Measurements from ENCODE around the gene CLASP2.
"Not testable (repeated sequence)": the region's sequence is repeated elsewhere in the genome, so short reads cannot be mapped to it uniquely, and the experiment has no call there.

The CLASP2 gene

DNA sequence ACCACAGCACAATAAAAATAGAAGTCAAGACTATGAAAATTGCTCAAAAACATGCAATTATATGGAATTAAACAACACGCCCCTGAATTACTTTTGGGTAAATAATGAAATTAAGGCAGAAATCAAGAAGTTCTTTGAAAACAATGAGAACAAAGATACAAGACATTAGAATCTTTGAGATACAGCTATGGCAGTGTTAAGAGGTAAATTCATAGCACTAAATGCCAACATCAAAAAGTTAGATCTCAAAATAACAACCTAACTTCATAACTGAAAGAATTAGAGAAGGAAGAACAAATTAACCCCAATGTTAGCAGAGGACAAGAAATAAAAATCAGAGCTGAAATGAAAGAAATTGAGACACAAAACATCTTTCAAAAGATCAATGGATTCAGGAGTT lies 191.3 kb downstream of the CLASP2 start:
- DNase-seq: no peak

DNA sequence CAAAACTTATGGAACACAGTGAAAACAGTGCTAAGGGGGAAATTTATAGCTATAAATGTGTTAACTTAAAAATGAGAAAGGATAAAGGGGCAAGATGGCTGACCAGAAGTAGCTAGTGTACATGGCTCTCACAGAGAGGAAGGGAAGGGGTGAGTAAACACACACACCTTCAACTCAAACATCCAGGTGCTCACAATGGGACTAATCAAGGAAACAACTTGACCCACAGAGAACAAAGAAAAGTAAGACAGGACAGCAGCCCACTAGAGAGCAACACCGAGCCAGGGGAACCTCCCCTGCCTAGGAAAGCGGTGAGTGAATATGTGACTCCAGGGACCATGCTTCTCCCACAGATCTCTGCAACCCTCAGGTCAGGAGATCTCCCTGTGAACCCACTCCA lies 192.8 kb downstream of the CLASP2 start:
- no peak for DNase-seq

DNA sequence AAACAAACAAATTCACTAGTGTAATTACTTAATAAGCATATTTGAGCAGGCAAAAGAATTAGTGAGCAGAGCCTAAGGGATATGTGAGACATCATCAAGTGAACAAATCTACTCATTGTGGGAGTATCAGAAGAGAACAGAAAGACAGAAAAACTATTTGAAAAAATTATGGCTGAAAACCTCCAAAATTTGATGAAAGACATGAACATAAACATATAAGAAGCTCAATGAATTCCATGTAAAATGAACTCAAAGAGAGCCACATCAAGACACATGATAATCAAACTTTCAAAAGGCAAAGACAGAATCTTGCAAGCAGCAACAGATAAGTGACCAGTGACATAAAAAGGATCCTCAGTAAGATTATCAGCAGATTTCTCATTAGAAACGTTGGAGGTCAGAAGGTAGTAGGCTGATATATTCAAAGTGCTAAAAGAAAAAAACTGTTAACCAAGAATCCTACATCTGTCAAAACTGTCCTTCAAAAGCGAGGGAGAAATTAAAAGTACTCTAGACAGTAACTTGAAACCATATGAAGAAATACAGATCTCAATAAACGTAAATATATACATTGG lies 194.9 kb downstream of the CLASP2 start:
- DNase-seq: no peak

DNA sequence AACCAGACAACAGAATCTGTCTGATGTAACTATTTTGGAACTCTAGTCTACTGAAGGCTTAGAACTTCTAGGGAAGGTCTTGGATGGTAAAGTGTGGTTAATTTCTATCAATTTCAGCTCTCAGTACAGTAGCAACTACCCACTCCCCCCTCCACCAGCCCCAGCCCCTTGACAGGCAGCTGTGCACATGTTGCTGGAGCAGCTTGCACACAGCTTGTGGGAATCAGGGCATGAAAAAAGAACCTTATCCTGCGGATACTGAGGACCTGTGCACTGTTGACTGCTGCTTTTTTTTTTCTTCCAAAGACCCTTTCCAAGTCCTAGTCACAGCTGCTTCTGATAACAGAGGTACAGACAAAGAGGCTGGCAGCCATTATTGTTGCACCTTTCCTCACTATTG lies 196.3 kb downstream of the CLASP2 start:
- no peak for DNase-seq

DNA sequence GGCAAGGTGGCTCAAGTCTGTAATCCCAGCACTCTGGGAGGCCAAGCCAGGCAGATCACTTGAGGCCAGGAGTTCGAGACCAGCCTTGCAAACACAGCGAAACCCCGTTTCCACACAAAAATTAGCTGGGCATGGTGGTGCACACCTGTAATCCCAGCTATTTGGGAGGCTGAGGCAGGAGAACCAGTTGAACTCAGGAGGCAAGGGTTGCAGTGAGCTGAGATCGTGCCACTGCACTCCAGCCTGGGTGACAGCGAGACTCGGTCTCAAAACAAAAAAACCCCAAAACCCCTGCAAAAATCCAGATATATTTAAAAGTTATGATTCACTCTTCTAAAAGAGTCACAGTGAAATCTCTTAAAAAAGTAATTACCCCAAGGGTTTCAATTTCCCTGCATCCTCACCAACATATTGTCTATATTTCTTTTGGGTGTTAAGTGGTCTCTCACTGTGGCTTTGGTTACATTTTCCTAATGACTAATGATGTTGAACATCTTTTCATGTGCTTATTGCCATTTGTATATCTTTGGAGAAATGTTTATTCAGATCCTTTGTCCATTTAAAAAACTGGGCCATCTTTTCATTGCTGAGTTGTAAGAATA lies 204.7 kb downstream of the CLASP2 start:
- no peak for DNase-seq

DNA sequence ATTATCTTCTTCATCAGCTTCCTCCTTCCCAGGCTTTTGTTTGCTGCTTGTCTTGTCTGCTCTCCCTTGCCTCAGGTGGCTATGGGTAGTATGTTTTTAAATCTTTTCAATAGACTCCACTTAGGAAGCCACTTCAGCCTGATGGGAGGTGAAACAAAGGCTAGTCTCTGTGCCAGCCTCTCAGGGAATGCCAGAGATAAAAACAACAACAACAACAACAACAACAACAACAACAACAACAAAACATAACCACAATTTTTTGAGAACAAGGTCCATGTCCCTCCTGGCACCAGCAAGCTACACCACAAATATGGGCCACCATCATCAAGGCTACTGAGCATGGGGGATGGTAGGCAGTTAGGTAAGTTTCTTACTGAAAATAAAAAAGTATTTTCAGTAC lies 213.0 kb downstream of the CLASP2 start:
- DNase-seq: no peak

DNA sequence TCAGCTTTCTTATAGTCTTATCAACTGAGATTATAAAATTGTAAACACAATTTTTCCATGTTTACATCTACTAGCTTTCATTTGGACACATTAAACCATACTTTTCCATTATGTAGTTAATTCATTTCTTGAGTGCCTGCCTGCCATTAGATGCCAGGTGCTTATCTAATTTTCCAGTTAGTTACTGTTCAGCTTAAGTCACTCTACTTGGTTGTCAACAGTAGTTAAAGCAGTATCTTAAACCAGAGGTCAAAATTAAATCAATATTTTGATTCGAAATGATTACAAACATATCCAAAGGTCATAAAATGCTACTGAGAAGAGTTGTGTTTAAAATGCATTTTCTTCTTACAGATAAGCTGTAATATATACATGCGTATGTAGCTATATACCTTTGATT lies 221.6 kb downstream of the CLASP2 start:
- no peak for DNase-seq

DNA sequence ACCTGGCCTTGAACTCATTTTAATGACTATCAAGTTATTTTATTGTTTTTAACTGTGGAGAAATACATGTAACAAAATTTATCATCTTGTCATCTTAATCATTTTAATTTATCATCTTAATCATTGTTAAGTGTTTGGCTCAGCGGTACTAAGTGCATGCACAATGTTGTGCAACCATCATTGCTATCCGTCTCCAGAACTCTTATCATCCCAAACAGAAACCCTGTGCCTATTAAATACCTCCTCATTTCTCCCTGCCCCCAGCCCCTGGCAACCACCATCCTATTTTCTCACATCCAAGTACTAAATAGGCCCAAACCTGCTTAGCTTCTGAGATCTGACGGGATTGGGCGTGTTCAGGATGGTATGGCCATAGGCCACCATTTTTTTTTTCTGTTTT lies 226.3 kb downstream of the CLASP2 start:
- DNase-seq: no peak

DNA sequence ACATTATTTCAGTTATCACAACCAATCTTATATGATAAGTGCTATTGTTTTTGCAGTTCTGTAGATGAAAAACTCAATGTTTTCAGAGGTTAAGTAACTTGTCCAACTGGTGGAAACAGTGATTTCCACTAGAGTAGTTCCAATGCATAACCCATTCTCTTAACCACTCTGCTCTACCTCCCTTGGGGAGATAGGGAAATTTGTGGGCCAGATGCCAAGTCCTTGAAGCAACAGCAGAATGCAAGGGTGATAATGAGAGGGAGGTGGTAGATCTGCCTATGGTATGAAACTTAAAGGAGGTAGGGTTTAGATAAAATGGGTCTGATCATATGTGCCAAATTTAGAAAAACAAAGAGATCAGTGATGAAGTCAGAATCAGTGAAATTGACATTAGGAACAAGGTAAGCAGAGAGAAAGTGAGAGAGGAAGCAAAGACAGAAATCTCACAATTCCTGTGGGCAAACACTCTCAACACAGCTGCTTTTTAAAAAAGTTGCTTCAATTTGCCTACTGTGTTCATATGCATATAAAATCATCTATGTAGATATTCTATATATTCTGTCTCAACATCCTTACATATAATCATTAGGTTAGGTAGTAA lies 227.3 kb downstream of the CLASP2 start:
- DNase-seq: no peak

DNA sequence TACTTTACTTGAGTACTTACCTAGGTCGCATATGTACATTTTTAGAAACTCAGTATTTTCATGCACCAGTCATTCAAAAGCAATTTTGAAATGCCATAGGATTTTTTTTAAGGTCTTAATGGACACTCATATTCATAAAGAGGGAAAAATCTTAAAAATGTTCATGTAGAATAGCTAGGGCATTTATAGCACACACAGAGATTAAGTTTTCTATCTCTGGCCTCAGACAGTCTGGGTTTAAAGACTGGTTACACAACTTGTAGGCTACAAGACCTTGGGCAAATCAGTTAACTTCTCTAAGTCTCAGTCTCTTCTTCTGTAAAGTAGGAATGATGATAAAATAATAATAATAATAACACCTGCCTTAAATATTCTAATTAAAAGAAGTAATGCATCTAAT lies 229.4 kb downstream of the CLASP2 start:
- no peak for DNase-seq

DNA sequence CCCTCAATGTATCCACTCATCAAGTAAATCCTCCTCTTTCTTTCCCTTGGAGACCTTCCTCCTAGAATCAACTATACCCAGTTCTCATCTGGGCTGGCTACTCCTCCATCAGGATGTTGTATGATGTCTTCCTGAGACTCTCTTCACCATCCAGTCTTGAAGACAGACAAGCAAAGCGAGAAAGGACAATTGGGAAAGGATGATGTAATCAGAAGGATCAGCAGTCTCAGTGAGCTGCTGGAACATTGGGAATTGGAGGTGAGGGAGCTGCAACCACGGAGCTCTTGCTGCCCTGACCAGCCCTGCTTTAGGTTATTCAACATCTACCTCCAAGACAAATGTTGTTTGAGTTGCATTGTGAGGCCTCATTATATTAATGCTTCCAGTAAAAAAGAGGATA lies 229.8 kb downstream of the CLASP2 start:
- DNase-seq: no peak

DNA sequence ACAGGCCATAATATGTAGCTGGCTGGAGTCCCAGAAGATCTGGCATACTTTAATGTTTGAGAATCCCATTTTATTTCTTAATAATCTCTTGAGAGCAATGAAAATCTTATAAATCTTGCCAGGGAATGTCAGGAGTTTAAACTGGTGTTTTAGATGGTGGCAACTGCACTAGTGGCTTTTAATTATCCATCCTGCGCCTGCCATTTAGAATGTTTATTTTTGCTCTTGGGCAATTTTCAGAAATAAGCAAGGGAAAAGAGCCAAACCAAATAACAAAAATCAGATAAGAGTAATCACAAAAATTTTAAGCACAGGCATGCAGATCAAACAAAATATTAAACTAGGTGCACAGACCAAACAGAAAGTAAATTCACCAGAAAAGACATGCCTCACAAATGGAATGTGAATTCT lies 235.9 kb downstream of the CLASP2 start:
- no peak for DNase-seq

DNA sequence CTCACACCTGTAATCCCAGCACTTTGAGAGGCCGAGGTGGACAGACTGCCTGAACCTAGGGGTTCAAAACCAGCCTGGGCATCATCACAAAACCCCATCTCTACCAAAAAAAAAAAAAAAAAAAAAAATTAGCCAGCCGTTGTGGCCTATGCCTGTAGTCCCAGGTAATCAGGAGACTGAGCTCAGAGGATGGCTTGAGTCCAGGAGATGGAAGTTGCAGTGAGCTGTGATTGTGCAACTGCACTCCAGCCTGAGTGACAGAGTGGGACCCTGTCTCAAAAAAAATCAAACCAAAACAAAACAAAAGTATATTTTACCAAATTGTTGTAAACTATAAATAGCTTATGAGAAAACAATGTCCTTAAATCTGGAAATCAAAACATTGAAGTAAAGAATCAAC lies 243.2 kb downstream of the CLASP2 start:
- no peak for DNase-seq

DNA sequence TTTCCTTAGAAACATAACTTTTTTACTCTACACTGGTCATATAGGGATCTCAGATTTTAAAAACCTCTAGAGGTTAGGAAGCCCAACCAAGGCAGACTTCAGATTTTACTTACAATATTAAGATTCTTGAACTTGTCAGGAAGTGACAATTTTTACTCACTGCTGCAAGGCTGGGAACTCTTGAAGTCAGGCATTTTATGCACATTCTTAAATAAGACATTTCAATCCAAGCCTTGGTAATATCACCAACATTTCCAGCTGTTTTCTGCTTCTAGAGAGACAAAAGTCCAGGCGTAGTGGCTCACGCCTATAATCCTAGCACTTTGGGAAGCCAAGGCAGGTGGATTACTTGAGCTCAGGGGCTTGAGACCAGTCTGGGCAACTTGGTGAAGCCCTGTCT lies 244.2 kb downstream of the CLASP2 start:
- DNase-seq: no peak

DNA sequence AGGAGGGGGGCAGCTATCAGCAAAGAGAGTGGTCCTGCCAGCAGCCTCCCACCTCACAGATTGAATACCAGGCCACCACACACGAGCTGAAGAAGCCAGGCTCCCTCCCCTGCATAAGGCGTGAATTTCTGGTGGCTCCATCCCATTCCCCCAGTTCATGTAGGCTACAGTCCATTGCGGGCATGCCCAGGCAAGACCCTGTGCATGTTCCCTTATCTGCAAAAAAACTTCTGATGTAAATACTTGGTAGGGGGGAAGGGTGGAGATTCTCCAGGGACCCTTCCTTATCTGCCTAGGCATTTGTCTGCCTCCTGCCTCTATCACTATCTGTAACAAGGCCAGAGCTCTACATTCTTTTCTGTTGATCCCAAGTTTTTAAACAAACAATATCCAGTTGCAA lies 250.3 kb downstream of the CLASP2 start:
- DNase-seq: no peak

DNA sequence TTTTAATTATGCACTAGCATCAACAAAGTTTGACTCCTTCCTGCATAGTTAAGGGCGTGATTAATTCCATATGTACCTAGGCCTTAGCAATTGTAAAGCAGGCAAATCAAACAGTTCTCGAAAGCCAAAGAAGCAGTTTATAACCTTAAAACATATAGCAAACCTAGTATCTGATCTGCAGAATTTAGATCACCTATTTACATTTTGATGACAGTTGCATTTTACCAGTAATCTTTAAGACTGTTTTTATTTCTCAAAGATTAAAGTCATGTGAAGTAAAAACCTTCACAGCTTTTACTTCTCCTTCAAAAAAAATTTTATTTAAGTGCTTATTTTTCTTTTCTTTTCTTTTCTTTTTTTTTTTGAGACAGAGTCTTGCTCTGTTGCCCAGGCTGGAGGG lies 257.0 kb downstream of the CLASP2 start:
- no peak for DNase-seq

DNA sequence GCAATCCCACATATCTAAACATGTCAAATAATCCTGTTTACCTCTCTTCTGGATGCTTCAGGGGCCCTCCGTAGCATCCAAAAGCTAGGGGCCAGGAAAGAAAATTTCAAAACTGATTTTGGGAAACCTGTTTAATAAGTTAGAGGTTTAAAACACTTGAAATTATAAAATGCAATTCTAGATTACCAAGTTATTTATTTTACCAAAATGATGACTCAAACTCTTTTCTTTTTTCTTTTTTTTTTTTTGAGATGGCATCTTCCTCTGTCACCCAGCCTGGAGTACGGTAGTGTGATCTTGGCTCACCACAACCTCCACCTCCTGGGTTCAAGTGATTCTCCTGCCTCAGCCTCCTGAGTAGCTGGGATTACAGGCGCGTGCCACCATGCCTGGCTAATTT lies 258.5 kb downstream of the CLASP2 start:
- DNase-seq: not testable (repeated sequence)

DNA sequence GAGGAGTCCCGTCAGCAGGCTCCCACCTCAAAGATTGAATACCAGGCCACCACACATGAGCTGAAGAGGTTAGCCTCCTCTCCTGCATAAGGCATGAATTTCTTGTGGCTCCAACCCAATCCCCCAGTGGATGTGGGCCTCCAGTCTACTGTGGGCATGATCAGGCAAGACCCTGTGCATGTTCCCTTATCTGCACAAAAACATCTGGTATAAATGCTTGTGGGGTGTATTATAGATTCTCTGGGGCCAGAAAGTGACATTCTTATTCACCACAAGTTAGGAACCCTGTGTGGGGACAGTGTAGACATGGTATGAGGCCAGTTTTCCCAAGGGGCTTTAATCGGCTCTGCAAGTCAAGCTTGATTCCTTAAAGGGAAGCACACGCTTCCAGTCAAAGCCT lies 259.6 kb downstream of the CLASP2 start:
- no peak for DNase-seq

DNA sequence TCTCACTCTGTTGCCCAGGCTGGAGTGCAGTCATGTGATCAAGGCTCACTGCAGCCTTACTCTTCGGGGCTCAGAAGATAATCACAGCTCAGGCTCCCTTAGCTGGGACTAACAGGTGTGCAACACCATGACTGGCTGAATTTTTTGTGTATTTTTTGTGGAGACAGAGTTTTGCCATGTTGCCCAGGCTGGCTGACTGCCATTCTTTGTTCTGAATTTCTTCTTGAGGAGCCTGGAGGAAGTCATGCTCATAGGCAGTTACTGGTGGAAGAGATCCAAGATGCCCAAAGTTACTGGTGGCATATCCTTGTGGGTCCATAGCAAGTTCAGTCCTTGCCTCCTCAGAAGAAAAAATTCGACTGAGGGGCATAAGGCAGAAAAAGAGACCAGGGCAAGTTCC lies 261.3 kb downstream of the CLASP2 start:
- no peak for DNase-seq

DNA sequence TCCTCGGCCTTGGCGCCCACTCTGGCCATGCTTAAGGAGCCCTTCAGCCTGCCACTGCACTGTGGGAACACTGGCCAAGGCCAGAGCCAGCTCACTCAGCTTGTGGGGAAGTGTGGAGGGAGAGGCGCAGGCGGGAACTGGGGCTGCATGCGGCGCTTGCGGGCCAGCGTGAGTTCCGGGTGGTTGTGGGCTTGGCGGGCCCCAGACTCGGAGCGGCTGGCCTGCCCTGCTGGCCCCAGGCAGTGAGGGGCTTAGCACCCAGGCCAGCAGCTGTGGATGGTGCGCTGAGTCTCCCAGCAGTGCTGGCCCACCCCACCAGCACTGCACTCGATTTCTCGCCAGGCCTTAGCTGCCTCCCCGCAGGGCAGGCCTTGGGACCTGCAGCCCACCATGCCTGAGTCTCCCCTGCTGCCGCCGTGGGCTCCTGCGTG lies 264.7 kb downstream of the CLASP2 start:
- DNase-seq: no peak

DNA sequence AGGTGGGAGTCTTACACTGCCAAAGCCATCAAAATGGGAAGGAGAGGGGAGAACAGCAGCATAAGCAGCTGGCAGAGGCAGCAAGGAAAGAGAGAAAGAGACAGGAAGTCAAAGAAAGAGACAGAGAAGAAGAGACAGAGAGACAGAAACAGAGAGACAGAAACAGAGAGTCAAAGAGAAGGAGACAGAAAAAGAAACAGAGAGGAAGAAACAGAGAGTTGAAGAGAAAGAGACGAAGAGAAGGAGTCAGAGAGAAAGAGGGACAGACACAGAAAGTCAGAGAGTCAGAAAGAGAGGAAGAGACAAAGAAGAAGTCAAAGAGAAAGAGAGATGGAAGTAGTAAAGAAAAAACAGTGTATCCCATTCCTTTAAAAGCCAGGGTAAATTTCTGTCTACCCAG lies 266.1 kb downstream of the CLASP2 start:
- DNase-seq: not testable (repeated sequence)

DNA sequence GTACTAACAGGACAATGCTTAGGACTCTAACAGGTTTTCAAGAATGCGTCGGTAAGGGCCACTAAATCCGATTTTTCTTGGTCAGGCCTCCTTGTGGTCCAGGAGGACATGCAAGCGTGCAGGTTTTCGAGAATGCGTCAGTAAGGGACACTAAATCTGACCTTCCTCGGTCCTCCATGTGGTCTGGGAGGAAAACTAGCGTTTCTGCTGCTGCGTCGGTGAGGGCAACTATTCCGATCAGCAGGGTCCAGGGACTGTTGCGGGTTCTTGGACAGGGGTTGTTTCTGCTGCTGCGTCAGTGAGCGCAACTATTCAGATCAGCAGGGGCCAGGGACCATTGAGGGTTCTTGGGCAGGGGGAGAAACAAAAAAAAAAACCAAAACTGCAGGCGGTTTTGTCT lies 270.1 kb downstream of the CLASP2 start:
- no peak for DNase-seq

DNA sequence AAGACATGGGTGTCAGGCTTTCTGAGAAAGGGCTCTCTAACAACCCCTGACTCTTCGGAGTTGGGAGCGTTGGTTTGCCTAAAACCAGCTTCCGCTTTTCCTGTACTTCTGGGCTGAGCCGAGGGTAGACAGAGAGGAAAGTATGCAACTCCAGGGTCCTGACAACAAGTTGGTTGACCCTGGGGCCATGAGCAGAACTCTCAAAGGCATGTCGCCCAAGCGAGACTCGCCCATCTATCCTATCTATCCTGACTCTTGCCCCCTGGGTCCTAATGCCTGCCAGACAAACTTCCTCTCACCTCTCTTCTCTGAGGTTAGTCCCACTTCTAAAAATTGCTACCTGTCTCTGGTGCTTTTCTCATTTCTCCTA lies 270.8 kb downstream of the CLASP2 start:
- DNase-seq: not testable (repeated sequence)
